HCT116 (cell line): ENCODE results near the gene LHX4. TPM values are rescaled to one million over a fixed set of nuclear protein-coding genes. Genes with fewer than 3 reads are reported as not detected.

ENCODE experiments used
- ATAC-seq: fragments of 200-7000 bp; cut with Tn5 transposase; 2 replicates; pipeline ENCODE4 v1.9.1; 2020; ENCODE audit warnings: mild to moderate bottlenecking, moderate library complexity
- BruUV-seq: library from RNA; stranded (reverse); fragments of 400-500 nt; replicated peaks from 2 replicates; lab custom pipeline; 2021; lab: Mats Ljungman, UMichigan
- CTCF ChIA-PET: fragments of 300-600 bp; sonication (Branson Sonifier 250); formaldehyde crosslinking; loops from one replicate; lab custom pipeline; 2021; ENCODE audit warnings: antibody characterized with exemption; lab: Charles Lee
- POLR2A ChIA-PET: fragments of 300-600, 350-600 bp; sonication (Branson Sonifier 250); formaldehyde crosslinking; loops from one replicate; lab custom pipeline; 2021; ENCODE audit warnings: antibody characterized with exemption; lab: Charles Lee
- RAD21 ChIA-PET, 2 experiments: fragments of 300-600 bp; sonication (Branson Sonifier 250); formaldehyde crosslinking; loops; one replicate each; lab custom pipeline; 2023; ENCODE audit warnings: low total read pairs in 2 of 2; ENCODE audit not compliant: uncharacterized antibody in 2 of 2, unreplicated experiment in 2 of 2, low non-redundant PET in 1 of 2; lab: Charles Lee
- DNase-seq: peaks from one replicate; pipeline ENCODE4 v3.0.0-alpha.2; 2010; ENCODE audit warnings: low read depth, low spot score
- H2AFZ ChIP-seq: fragments of 200-600 bp; shearing (Covaris generic), sonication (generic); 2 replicates; pipeline ENCODE4 v1.6.1; 2017; ENCODE audit warnings: low read depth, mixed run types, mixed read lengths, antibody characterized with exemption, low read length; ENCODE audit not compliant: poor library complexity, severe bottlenecking
- H3K27ac ChIP-seq: 2 replicates; pipeline ENCODE4 v1.5.1; 2012; ENCODE audit warnings: low read depth, low read length
- H3K27me3 ChIP-seq: fragments of 200-600 bp; sonication (generic); 2 replicates; pipeline ENCODE4 v1.6.1; 2016; ENCODE audit warnings: mixed run types, low read length, mixed read lengths; ENCODE audit not compliant: insufficient read depth
- H3K36me3 ChIP-seq, 2 experiments: fragments of 200-500 bp in 1 of 2; fragments of 200-600 bp in 1 of 2; sonication (Bioruptor generic) in 1 of 2; sonication (generic) in 1 of 2; 2 replicates each; pipeline versions ENCODE4 v1.5.1 to v1.6.1; 2014 to 2016; ENCODE audit warnings: low read length in 2 of 2, inconsistent platforms in 1 of 2, mixed read lengths in 1 of 2, mixed run types in 1 of 2; ENCODE audit not compliant: insufficient read depth in 2 of 2, control insufficient read depth in 1 of 2
- H3K4me1 ChIP-seq, 2 experiments: fragments of 200-600 bp in 1 of 2; sonication (generic) in 1 of 2; 2 replicates each; pipeline versions ENCODE4 v1.5.1 to v1.6.1; 2012 to 2017; ENCODE audit warnings: low read length in 2 of 2, inconsistent platforms in 1 of 2, mild to moderate bottlenecking in 1 of 2, mixed read lengths in 1 of 2, mixed run types in 1 of 2, moderate library complexity in 1 of 2; ENCODE audit not compliant: insufficient read depth in 2 of 2, control insufficient read depth in 1 of 2
- H3K4me2 ChIP-seq: fragments of 200-600 bp; sonication (generic); 2 replicates; pipeline ENCODE4 v1.6.1; 2017; ENCODE audit warnings: mixed run types, low read length, mixed read lengths
- H3K4me3 ChIP-seq, 2 experiments: fragments of 200-600 bp in 1 of 2; sonication (generic) in 1 of 2; replicated peaks in 1 of 2; 2 replicates each; pipeline ENCODE4 v1.5.1; 2011 to 2016; ENCODE audit warnings: low read length in 2 of 2, control low read depth in 1 of 2, low read depth in 1 of 2, mild to moderate bottlenecking in 1 of 2, mixed read lengths in 1 of 2, mixed run types in 1 of 2
- H3K79me2 ChIP-seq: fragments of 200-600 bp; sonication (generic); 2 replicates; pipeline ENCODE4 v1.6.1; 2017; ENCODE audit warnings: mild to moderate bottlenecking, mixed run types, low read length, moderate library complexity, mixed read lengths; ENCODE audit not compliant: insufficient read depth
- H3K9ac ChIP-seq: fragments of 200-600 bp; sonication (generic); 2 replicates; pipeline ENCODE4 v1.6.1; 2016; ENCODE audit warnings: low read length, mixed read lengths
- H3K9me2 ChIP-seq: fragments of 200-600 bp; sonication (generic), shearing (Covaris generic); 2 replicates; pipeline ENCODE4 v1.6.1; 2017; ENCODE audit warnings: mixed run types, mild to moderate bottlenecking, moderate library complexity; ENCODE audit not compliant: insufficient read depth
- H3K9me3 ChIP-seq, 2 experiments: fragments of 200-500 bp in 1 of 2; fragments of 200-600 bp in 1 of 2; sonication (Bioruptor generic) in 1 of 2; sonication (generic) in 1 of 2; 2 replicates each; pipeline ENCODE4 v1.6.1; 2014 to 2017; ENCODE audit warnings: low read length in 2 of 2, mixed read lengths in 2 of 2, inconsistent platforms in 1 of 2, low read depth in 1 of 2, mild to moderate bottlenecking in 1 of 2, mixed run types in 1 of 2, moderate library complexity in 1 of 2; ENCODE audit not compliant: control insufficient read depth in 1 of 2, insufficient read depth in 1 of 2
- H4K20me1 ChIP-seq: fragments of 200-600 bp; sonication (generic), shearing (Covaris generic); 2 replicates; pipeline ENCODE4 v1.6.1; 2017; ENCODE audit warnings: mixed run types, mild to moderate bottlenecking, moderate library complexity; ENCODE audit not compliant: insufficient read depth
- CEBPB ChIP-seq: IDR thresholded peaks from 2 replicates; pipeline ENCODE4 v1.6.1; 2012; ENCODE audit warnings: low read depth
- EGR1 ChIP-seq: IDR thresholded peaks from 2 replicates; pipeline ENCODE4 v1.6.1; 2012; ENCODE audit warnings: low read depth
- EZH2 ChIP-seq: fragments of 200-600 bp; sonication (generic); IDR thresholded peaks from 2 replicates; pipeline ENCODE4 v1.6.1; 2017; ENCODE audit warnings: antibody characterized with exemption, mixed run types
- EZH2phosphoT487 ChIP-seq: fragments of 200-600 bp; IDR thresholded peaks from 2 replicates; pipeline ENCODE4 v1.6.1; 2018; ENCODE audit warnings: antibody characterized with exemption, borderline replicate concordance
- FOSL1 ChIP-seq: IDR thresholded peaks from 2 replicates; pipeline ENCODE4 v1.6.1; 2012; ENCODE audit warnings: low read depth
- JUND ChIP-seq: IDR thresholded peaks from 2 replicates; pipeline ENCODE4 v1.6.1; 2012
- POLR2A ChIP-seq: IDR thresholded peaks from 2 replicates; pipeline ENCODE4 v1.7.0; 2011; ENCODE audit warnings: borderline replicate concordance; ENCODE audit not compliant: insufficient read depth, insufficient read length; ENCODE audit errors: extremely low read depth
- POLR2AphosphoS5 ChIP-seq: IDR thresholded peaks from 2 replicates; pipeline ENCODE4 v1.6.1; 2011; ENCODE audit warnings: mild to moderate bottlenecking, low read depth, low read length, moderate library complexity
- RAD21 ChIP-seq: IDR thresholded peaks from 2 replicates; pipeline ENCODE4 v1.6.1; 2012; ENCODE audit warnings: low read depth, mild to moderate bottlenecking
- SIN3A ChIP-seq: IDR thresholded peaks from 2 replicates; pipeline ENCODE4 v1.6.1; 2012; ENCODE audit warnings: low read depth
- SP1 ChIP-seq: IDR thresholded peaks from 2 replicates; pipeline ENCODE4 v1.6.1; 2012; ENCODE audit warnings: low read depth
- TCF7L2 ChIP-seq: IDR thresholded peaks from 2 replicates; pipeline ENCODE4 v1.7.0; 2011; ENCODE audit warnings: borderline replicate concordance, inconsistent platforms; ENCODE audit not compliant: insufficient read depth, insufficient read length; ENCODE audit errors: extremely low read depth
- YY1 ChIP-seq: IDR thresholded peaks from 2 replicates; pipeline ENCODE4 v1.6.1; 2011; ENCODE audit warnings: low read length, low read depth, moderate library complexity, mild to moderate bottlenecking; ENCODE audit not compliant: insufficient replicate concordance; ENCODE audit errors: extremely low read depth
- ZFX ChIP-seq: fragments of 450-650 bp; IDR thresholded peaks from 2 replicates; pipeline ENCODE4 v1.6.1; 2017
- intact Hi-C: fragments of 100-400 bp; cut with micrococcal nuclease; formaldehyde crosslinking; loops from 2 replicates; pipeline ENCODE4 v1.10.0; 2022
- total RNA-seq: library from RNA; stranded (reverse); gene quantifications from one replicate; pipeline ENCODE4 v1.2.1, GENCODE V29; 2021; ENCODE audit not compliant: unreplicated experiment
- TF ChIP-seq, protein P1 (sequence below): IDR thresholded peaks from 2 replicates; pipeline ENCODE4 v1.6.1; 2011; ENCODE audit warnings: mild to moderate bottlenecking, low read length, moderate library complexity; ENCODE audit not compliant: insufficient replicate concordance; ENCODE audit errors: extremely low read depth
- TF ChIP-seq, protein P2 (sequence below): IDR thresholded peaks from 2 replicates; pipeline ENCODE4 v1.6.1; 2012
- TF ChIP-seq, protein P3 (sequence below), 3 experiments: fragments of 200-600 bp in 1 of 3; sonication (generic) in 1 of 3; IDR thresholded peaks in 2 of 3; conservative IDR thresholded peaks in 1 of 3; 2 replicates each; pipeline ENCODE4 v1.5.1; 2012 to 2017; ENCODE audit warnings: low read depth in 2 of 3, low read length in 2 of 3, antibody characterized with exemption in 1 of 3, borderline replicate concordance in 1 of 3, control low read depth in 1 of 3, mild to moderate bottlenecking in 1 of 3, mixed read lengths in 1 of 3, mixed run types in 1 of 3, moderate library complexity in 1 of 3; ENCODE audit not compliant: insufficient read depth in 1 of 3
- TF ChIP-seq, protein P4 (sequence below): IDR thresholded peaks from 2 replicates; pipeline ENCODE4 v1.6.1; 2012

The LHX4 gene
- total RNA-seq, 1 experiment from 2014 or later: 0.44 TPM

DNA sequence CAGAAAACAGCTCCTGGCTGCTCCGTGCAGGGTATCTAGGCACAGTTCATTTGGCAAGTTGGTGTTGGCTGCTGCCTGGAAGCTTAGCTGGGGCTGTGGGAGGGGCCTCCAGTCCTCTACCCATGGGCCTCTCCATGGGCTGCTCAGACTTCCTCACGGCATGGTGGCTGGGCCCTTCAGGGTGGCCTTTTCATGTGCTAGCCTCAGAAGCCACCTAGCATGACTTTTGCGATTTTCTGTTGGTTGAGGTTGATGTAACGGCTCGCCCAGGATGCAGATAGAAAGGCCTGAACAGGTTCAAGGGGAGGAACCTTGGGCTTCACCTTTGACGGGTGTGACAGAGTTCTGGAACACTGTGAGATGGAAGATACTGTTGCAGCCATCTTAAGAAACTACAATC lies 25.8 kb upstream of the LHX4 start:
- no peaks in the 10 kb centered on the region for H3K9me2 ChIP-seq
- H3K4me3 ChIP-seq: no peak overlapping the region
- no peaks in the 10 kb centered on the region for H4K20me1 ChIP-seq
- CTCF ChIA-PET: no interaction called here
- no peaks in the 10 kb centered on the region for H3K9me3 ChIP-seq
- no peak overlapping the region for H3K27ac ChIP-seq
- no peak overlapping the region for H3K9ac ChIP-seq
- no peaks in the 10 kb centered on the region for H3K36me3 ChIP-seq
- H3K27me3 ChIP-seq: no peaks in the 10 kb centered on the region
- H3K79me2 ChIP-seq: no peaks in the 10 kb centered on the region
- no peak for DNase-seq
- ATAC-seq: no peak
- TF ChIP-seq JUND: no peak
- TF ChIP-seq, protein P1, sequence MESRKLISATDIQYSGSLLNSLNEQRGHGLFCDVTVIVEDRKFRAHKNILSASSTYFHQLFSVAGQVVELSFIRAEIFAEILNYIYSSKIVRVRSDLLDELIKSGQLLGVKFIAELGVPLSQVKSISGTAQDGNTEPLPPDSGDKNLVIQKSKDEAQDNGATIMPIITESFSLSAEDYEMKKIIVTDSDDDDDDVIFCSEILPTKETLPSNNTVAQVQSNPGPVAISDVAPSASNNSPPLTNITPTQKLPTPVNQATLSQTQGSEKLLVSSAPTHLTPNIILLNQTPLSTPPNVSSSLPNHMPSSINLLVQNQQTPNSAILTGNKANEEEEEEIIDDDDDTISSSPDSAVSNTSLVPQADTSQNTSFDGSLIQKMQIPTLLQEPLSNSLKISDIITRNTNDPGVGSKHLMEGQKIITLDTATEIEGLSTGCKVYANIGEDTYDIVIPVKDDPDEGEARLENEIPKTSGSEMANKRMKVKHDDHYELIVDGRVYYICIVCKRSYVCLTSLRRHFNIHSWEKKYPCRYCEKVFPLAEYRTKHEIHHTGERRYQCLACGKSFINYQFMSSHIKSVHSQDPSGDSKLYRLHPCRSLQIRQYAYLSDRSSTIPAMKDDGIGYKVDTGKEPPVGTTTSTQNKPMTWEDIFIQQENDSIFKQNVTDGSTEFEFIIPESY: no peak
- no peak for TF ChIP-seq RAD21
- TF ChIP-seq ZFX: no peak
- TF ChIP-seq, protein P2, sequence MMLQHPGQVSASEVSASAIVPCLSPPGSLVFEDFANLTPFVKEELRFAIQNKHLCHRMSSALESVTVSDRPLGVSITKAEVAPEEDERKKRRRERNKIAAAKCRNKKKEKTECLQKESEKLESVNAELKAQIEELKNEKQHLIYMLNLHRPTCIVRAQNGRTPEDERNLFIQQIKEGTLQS: no peak
- TF ChIP-seq EZH2: no peak
- TF ChIP-seq CEBPB: no peak
- TF ChIP-seq EZH2phosphoT487: no peak
- no peak for TF ChIP-seq YY1
- TF ChIP-seq TCF7L2: no peak
- no peak for TF ChIP-seq SP1
- TF ChIP-seq EGR1: no peak
- TF ChIP-seq FOSL1: no peak
- TF ChIP-seq POLR2A: no peak
- no peak for TF ChIP-seq POLR2AphosphoS5
- no peak for TF ChIP-seq SIN3A
- TF ChIP-seq, protein P3, sequence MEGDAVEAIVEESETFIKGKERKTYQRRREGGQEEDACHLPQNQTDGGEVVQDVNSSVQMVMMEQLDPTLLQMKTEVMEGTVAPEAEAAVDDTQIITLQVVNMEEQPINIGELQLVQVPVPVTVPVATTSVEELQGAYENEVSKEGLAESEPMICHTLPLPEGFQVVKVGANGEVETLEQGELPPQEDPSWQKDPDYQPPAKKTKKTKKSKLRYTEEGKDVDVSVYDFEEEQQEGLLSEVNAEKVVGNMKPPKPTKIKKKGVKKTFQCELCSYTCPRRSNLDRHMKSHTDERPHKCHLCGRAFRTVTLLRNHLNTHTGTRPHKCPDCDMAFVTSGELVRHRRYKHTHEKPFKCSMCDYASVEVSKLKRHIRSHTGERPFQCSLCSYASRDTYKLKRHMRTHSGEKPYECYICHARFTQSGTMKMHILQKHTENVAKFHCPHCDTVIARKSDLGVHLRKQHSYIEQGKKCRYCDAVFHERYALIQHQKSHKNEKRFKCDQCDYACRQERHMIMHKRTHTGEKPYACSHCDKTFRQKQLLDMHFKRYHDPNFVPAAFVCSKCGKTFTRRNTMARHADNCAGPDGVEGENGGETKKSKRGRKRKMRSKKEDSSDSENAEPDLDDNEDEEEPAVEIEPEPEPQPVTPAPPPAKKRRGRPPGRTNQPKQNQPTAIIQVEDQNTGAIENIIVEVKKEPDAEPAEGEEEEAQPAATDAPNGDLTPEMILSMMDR (IDR thresholded peaks at IDR 0.05 in 2 of 3, conservative IDR thresholded peaks at IDR 0.05 in 1 of 3; ENCODE audit: borderline replicate concordance in 1 of 3, insufficient read depth in 1 of 3, low read depth in 2 of 3, low read length in 2 of 3): no peak
- TF ChIP-seq, protein P4, sequence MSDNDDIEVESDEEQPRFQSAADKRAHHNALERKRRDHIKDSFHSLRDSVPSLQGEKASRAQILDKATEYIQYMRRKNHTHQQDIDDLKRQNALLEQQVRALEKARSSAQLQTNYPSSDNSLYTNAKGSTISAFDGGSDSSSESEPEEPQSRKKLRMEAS: no peak
- RAD21 ChIA-PET: no interaction called here
- POLR2A ChIA-PET: no interaction called here
- H2AFZ ChIP-seq: no peak overlapping the region
- BruUV-seq: no TSS peak
- H3K4me2 ChIP-seq: no peak overlapping the region
- intact Hi-C loops: no loop called here
- H3K4me1 ChIP-seq: no peaks in the 10 kb centered on the region
